MCF 10A (cell line): ENCODE results near the gene SMIM43. TPM values are rescaled to one million over a fixed set of nuclear protein-coding genes. Genes with fewer than 3 reads are reported as not detected.
A peak's percentile ranks its signal among the peaks of the same experiment; 100 is the strongest.

Experiments
- BruUV-seq: library from RNA; stranded (reverse); fragments of 400-500 nt; replicated peaks from 2 replicates; lab custom pipeline; 2021; lab: Mats Ljungman, UMichigan
- CTCF ChIA-PET: fragments of 300-600 bp; sonication (Branson Sonifier 250); formaldehyde crosslinking; extraction: SDS; loops from one replicate; lab custom pipeline; 2021; ENCODE audit warnings: antibody characterized with exemption, inconsistent platforms; lab: Yijun Ruan, JAX
- POLR2A ChIA-PET: fragments of 300-600, 350-650 bp; sonication (Branson Sonifier 250); formaldehyde crosslinking; extraction: SDS; loops from one replicate; lab custom pipeline; 2020; ENCODE audit warnings: antibody characterized with exemption, inconsistent platforms; lab: Yijun Ruan, JAX
- DNase-seq: peaks from one replicate; pipeline ENCODE4 v3.0.0-alpha.2; 2018; ENCODE audit not compliant: unreplicated experiment
- H3K27ac Mint-ChIP-seq: one replicate; pipeline ENCODE4 v1.8.0; 2022; ENCODE audit warnings: mild to moderate bottlenecking, low read depth, mixed read lengths; ENCODE audit not compliant: unreplicated experiment
- H3K27me3 Mint-ChIP-seq: one replicate; pipeline ENCODE4 v1.8.0; 2022; ENCODE audit warnings: mixed read lengths; ENCODE audit not compliant: insufficient read depth, unreplicated experiment
- H3K36me3 Mint-ChIP-seq: one replicate; pipeline ENCODE4 v1.8.0; 2022; ENCODE audit warnings: mild to moderate bottlenecking, moderate library complexity, mixed read lengths; ENCODE audit not compliant: insufficient read depth, unreplicated experiment
- H3K4me1 Mint-ChIP-seq: one replicate; pipeline ENCODE4 v1.8.0; 2022; ENCODE audit warnings: mixed read lengths; ENCODE audit not compliant: insufficient read depth, unreplicated experiment
- H3K4me3 Mint-ChIP-seq: one replicate; pipeline ENCODE4 v1.8.0; 2022; ENCODE audit warnings: mild to moderate bottlenecking, moderate library complexity, mixed read lengths; ENCODE audit not compliant: unreplicated experiment
- H3K9me3 Mint-ChIP-seq: one replicate; pipeline ENCODE4 v1.8.0; 2022; ENCODE audit warnings: mixed read lengths; ENCODE audit not compliant: unreplicated experiment
- intact Hi-C: fragments of 100-400 bp; cut with micrococcal nuclease; formaldehyde crosslinking; loops from 2 replicates; pipeline ENCODE4 v1.14.1; 2022
- total RNA-seq: library from RNA; stranded (reverse); gene quantifications from 2 replicates; pipeline ENCODE4 v1.2.3, GENCODE V29; 2022
- TF ChIP-seq, protein P1 (sequence below): fragments of 200-600 bp; IDR thresholded peaks from one replicate; pipeline ENCODE4 v1.8.0; 2022; ENCODE audit warnings: antibody characterized with exemption, mild to moderate bottlenecking; ENCODE audit not compliant: unreplicated experiment

Gene SMIM43
- total RNA-seq, 1 experiment from 2014 or later, result not detected

- H3K27me3 Mint-ChIP-seq, result no peaks in the 10 kb centered on the region
- H3K4me3 Mint-ChIP-seq, result no peak overlapping the region
- BruUV-seq, result no TSS peak
- CTCF ChIA-PET, result no interaction called here
- H3K9me3 Mint-ChIP-seq, result no peaks in the 10 kb centered on the region
- DNase-seq, result no peak
- TF ChIP-seq, protein P1, sequence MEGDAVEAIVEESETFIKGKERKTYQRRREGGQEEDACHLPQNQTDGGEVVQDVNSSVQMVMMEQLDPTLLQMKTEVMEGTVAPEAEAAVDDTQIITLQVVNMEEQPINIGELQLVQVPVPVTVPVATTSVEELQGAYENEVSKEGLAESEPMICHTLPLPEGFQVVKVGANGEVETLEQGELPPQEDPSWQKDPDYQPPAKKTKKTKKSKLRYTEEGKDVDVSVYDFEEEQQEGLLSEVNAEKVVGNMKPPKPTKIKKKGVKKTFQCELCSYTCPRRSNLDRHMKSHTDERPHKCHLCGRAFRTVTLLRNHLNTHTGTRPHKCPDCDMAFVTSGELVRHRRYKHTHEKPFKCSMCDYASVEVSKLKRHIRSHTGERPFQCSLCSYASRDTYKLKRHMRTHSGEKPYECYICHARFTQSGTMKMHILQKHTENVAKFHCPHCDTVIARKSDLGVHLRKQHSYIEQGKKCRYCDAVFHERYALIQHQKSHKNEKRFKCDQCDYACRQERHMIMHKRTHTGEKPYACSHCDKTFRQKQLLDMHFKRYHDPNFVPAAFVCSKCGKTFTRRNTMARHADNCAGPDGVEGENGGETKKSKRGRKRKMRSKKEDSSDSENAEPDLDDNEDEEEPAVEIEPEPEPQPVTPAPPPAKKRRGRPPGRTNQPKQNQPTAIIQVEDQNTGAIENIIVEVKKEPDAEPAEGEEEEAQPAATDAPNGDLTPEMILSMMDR, result no peak
- POLR2A ChIA-PET, result interaction anchor here (0.7 kb wide), 1 partner anchor 8 kb away, joined by 5 read pairs; the partner anchor contains the start of gene EXOSC9
- no peak overlapping the region for H3K27ac Mint-ChIP-seq
- no peaks in the 10 kb centered on the region for H3K36me3 Mint-ChIP-seq
- intact Hi-C loops, result no loop called here
- H3K4me1 Mint-ChIP-seq, result peaks cover 26% of the 10 kb centered on the region
Observed at GRCh38 chr4:121792966-121793365, 28.0 kb upstream of the SMIM43 start.

GRCh38 chr4:121791481-121791880 is 26.5 kb upstream of the SMIM43 start:
- DNase-seq, result no peak

GRCh38 chr4:121790976-121791375 is 26.0 kb upstream of the SMIM43 start:
- ChIA-PET POLR2A (no interaction called here), CTCF (interaction anchor here (0.9 to 1.2 kb wide), 2 partner anchors 12 to 76 kb away, joined by 3 to 5 read pairs; no protein-coding TSS in a partner anchor)
- no peaks in the 10 kb centered on the region for H3K27me3 Mint-ChIP-seq
- H3K4me1 Mint-ChIP-seq, result peaks cover 26% of the 10 kb centered on the region
- H3K4me3 Mint-ChIP-seq, result no peak overlapping the region
- no peaks in the 10 kb centered on the region for H3K9me3 Mint-ChIP-seq
- DNase-seq, result no peak
- H3K27ac Mint-ChIP-seq, result no peak overlapping the region
- intact Hi-C loops, result no loop called here
- TF ChIP-seq, protein P1, result no peak
- no peaks in the 10 kb centered on the region for H3K36me3 Mint-ChIP-seq
- BruUV-seq, result no TSS peak

More at GRCh38 chr4:121791481-121791880, 26.5 kb upstream of the SMIM43 start:
- H3K36me3 Mint-ChIP-seq, result no peaks in the 10 kb centered on the region
- H3K27me3 Mint-ChIP-seq, result no peaks in the 10 kb centered on the region
- TF ChIP-seq, protein P1, result no peak
- no peak overlapping the region for H3K27ac Mint-ChIP-seq
- ChIA-PET CTCF (interaction anchor here (0.9 to 1.2 kb wide), 2 partner anchors 13 to 76 kb away, joined by 3 to 5 read pairs; no protein-coding TSS in a partner anchor), POLR2A (interaction anchor here (0.7 kb wide), 1 partner anchor 247 kb away, joined by 3 read pairs; no protein-coding TSS in a partner anchor)
- no peak overlapping the region for H3K4me3 Mint-ChIP-seq
- H3K9me3 Mint-ChIP-seq, result no peaks in the 10 kb centered on the region
- intact Hi-C loops, result no loop called here
- H3K4me1 Mint-ChIP-seq, result peaks cover 26% of the 10 kb centered on the region
- BruUV-seq, result no TSS peak

- Mint-ChIP-seq H3K36me3 (no peaks in the 10 kb centered on the region), H3K4me3 (no peak overlapping the region), H3K4me1 (peaks cover 26% of the 10 kb centered on the region), H3K27ac (no peak overlapping the region), H3K27me3 (no peaks in the 10 kb centered on the region), H3K9me3 (no peaks in the 10 kb centered on the region)
- TF ChIP-seq, protein P1, result no peak
- peak; percentile 62 for DNase-seq
- POLR2A ChIA-PET, result interaction anchor here (0.8 to 1.6 kb wide), 3 partner anchors 11 to 93 kb away, joined by 5 to 9 read pairs (median 5); partner anchors contain the start of genes ANXA5 and EXOSC9
- CTCF ChIA-PET, result interaction anchor here (0.7 kb wide), 1 partner anchor 10 kb away, joined by 3 read pairs; no protein-coding TSS in a partner anchor
- intact Hi-C loops, result no loop called here
- no TSS peak for BruUV-seq
Observed at GRCh38 chr4:121789960-121790829, 25.2 kb upstream of the SMIM43 start.
